ENCODE results near the gene PCGF3.

PCGF3 gene

GRCh38 chr4:683247-683897 is 22.3 kb upstream of the PCGF3 start:
- H3K4me2 ChIP-seq (ENCODE audit: low read depth, low read length, poor library complexity, severe bottlenecking) = no peak overlapping the region
- no peak overlapping the region for H3K4me3 ChIP-seq (ENCODE audit: insufficient read depth, low read length, poor library complexity, severe bottlenecking)
- H4K20me1 ChIP-seq (ENCODE audit: low read depth, low read length) = no peaks in the 10 kb centered on the region
- H3K79me2 ChIP-seq (ENCODE audit: insufficient read depth, low read length) = no peaks in the 10 kb centered on the region
- TF ChIP-seq EZH2phosphoT487 (conservative IDR thresholded peaks at IDR 0.05; ENCODE audit: low read length) (no peak), CTCF (IDR thresholded peaks at IDR 0.05; ENCODE audit: insufficient read depth, low read length, poor library complexity, severe bottlenecking) (no peak)
- H3K9me3 ChIP-seq (ENCODE audit: insufficient read depth, low read length) = no peaks in the 10 kb centered on the region
- H2AFZ ChIP-seq (ENCODE audit: low read depth, low read length, severe bottlenecking) = no peak overlapping the region
- H3K9me2 ChIP-seq (replicated peaks; ENCODE audit: insufficient read depth, low read length) = no peaks in the 10 kb centered on the region
- H3F3A ChIP-seq (ENCODE audit: insufficient read depth) = 0 out of 2 replicates have a peak, but pooled peaks cover 2% of the 10 kb centered on the region
- no peak overlapping the region; the same call in 1 of the 2 replicates for H3K27ac ChIP-seq (ENCODE audit: low read depth, low read length)
- no peak overlapping the region for H3K9ac ChIP-seq (ENCODE audit: low read length)
- H3K27me3 ChIP-seq (ENCODE audit: low read length) = no peaks in the 10 kb centered on the region
- no peaks in the 10 kb centered on the region for H3K36me3 ChIP-seq (ENCODE audit: low read length)

- H3K27ac ChIP-seq (ENCODE audit: low read depth, low read length) = no peak overlapping the region
- H3K9me2 ChIP-seq (replicated peaks; ENCODE audit: insufficient read depth, low read length) = no peaks in the 10 kb centered on the region
- TF ChIP-seq EZH2phosphoT487 (conservative IDR thresholded peaks at IDR 0.05; ENCODE audit: low read length) = no peak
- TF ChIP-seq CTCF (IDR thresholded peaks at IDR 0.05; ENCODE audit: insufficient read depth, low read length, poor library complexity, severe bottlenecking) = peak; percentile 66
- H3K79me2 ChIP-seq (ENCODE audit: insufficient read depth, low read length) = no peaks in the 10 kb centered on the region
- H2AFZ ChIP-seq (ENCODE audit: low read depth, low read length, severe bottlenecking) = no peak overlapping the region
- H3K36me3 ChIP-seq (ENCODE audit: low read length) = no peaks in the 10 kb centered on the region
- H3F3A ChIP-seq (ENCODE audit: insufficient read depth) = no peaks in the 10 kb centered on the region
- H3K4me2 ChIP-seq (ENCODE audit: low read depth, low read length, poor library complexity, severe bottlenecking) = no peak overlapping the region
- no peak overlapping the region for H3K4me3 ChIP-seq (ENCODE audit: insufficient read depth, low read length, poor library complexity, severe bottlenecking)
- H3K27me3 ChIP-seq (ENCODE audit: low read length) = no peaks in the 10 kb centered on the region
- no peaks in the 10 kb centered on the region for H4K20me1 ChIP-seq (ENCODE audit: low read depth, low read length)
- H3K9me3 ChIP-seq (ENCODE audit: insufficient read depth, low read length) = no peaks in the 10 kb centered on the region
- no peak overlapping the region for H3K9ac ChIP-seq (ENCODE audit: low read length)
Measured at GRCh38 chr4:683982-684622, 21.5 kb upstream of the PCGF3 start.

- Histone ChIP-seq H3K27me3 (ENCODE audit: low read length) (no peaks in the 10 kb centered on the region), H3F3A (ENCODE audit: insufficient read depth) (no peaks in the 10 kb centered on the region), H3K36me3 (ENCODE audit: low read length) (no peaks in the 10 kb centered on the region), H4K20me1 (ENCODE audit: low read depth, low read length) (no peaks in the 10 kb centered on the region), H3K4me3 (ENCODE audit: insufficient read depth, low read length, poor library complexity, severe bottlenecking) (no peak overlapping the region), H3K27ac (ENCODE audit: low read depth, low read length) (no peak overlapping the region), H2AFZ (ENCODE audit: low read depth, low read length, severe bottlenecking) (no peak overlapping the region), H3K9me2 (replicated peaks; ENCODE audit: insufficient read depth, low read length) (no peaks in the 10 kb centered on the region), H3K9me3 (ENCODE audit: insufficient read depth, low read length) (no peaks in the 10 kb centered on the region), H3K9ac (ENCODE audit: low read length) (no peak overlapping the region), H3K4me2 (ENCODE audit: low read depth, low read length, poor library complexity, severe bottlenecking) (no peak overlapping the region), H3K79me2 (ENCODE audit: insufficient read depth, low read length) (no peaks in the 10 kb centered on the region)
- TF ChIP-seq EZH2phosphoT487 (conservative IDR thresholded peaks at IDR 0.05; ENCODE audit: low read length) = no peak
- TF ChIP-seq CTCF (IDR thresholded peaks at IDR 0.05; ENCODE audit: insufficient read depth, low read length, poor library complexity, severe bottlenecking) = no peak
Measured at GRCh38 chr4:684623-685327, 20.9 kb upstream of the PCGF3 start.
